Subcutaneous abdominal adipose tissue (tissue), 5 donors: ENCODE data around the gene CCDC97.

ENCODE experiments used
- H3K27ac ChIP-seq: one replicate; pipeline ENCODE4 v1.7.0; 2013; ENCODE audit warnings: low read depth, mild to moderate bottlenecking, inconsistent platforms, low read length, moderate library complexity
- H3K27me3 ChIP-seq, 5 donors: one replicate each; pipeline ENCODE4 v1.7.0; 2013; ENCODE audit warnings: low read length in 5 of 5, inconsistent platforms in 1 of 5; ENCODE audit not compliant: control insufficient read depth in 5 of 5, insufficient read depth in 4 of 5
- H3K36me3 ChIP-seq, 5 donors: one replicate each; pipeline ENCODE4 v1.7.0; 2013; ENCODE audit warnings: low read length in 5 of 5; ENCODE audit not compliant: control insufficient read depth in 5 of 5, insufficient read depth in 5 of 5
- H3K4me1 ChIP-seq, 5 donors: one replicate each; pipeline ENCODE4 v1.7.0; 2013; ENCODE audit warnings: low read length in 5 of 5, mild to moderate bottlenecking in 3 of 5, moderate library complexity in 1 of 5; ENCODE audit not compliant: control insufficient read depth in 5 of 5, insufficient read depth in 5 of 5
- H3K4me3 ChIP-seq, 5 donors: one replicate each; pipeline ENCODE4 v1.7.0; 2013; ENCODE audit warnings: low read length in 5 of 5, low read depth in 1 of 5
- H3K9ac ChIP-seq, 5 donors: one replicate each; pipeline ENCODE4 v1.7.0; 2013; ENCODE audit warnings: low read length in 5 of 5, mild to moderate bottlenecking in 4 of 5, moderate library complexity in 3 of 5
- H3K9me3 ChIP-seq, 5 donors: one replicate each; pipeline ENCODE4 v1.7.0; 2013; ENCODE audit warnings: low read length in 5 of 5; ENCODE audit not compliant: control insufficient read depth in 5 of 5
- donor health status: healthy.
- donor health status: healthy.
- donor health status: healthy.
- donor health status: healthy.
- donor health status: healthy.

CCDC97 gene

GRCh38 chr19:41307090-41307875 is 2.7 kb upstream of the CCDC97 start:
- Histone ChIP-seq H3K27me3 (peaks cover 0 to 2% (median 0%) of the 10 kb centered on the region in 5 donors), H3K4me1 (peaks cover 12 to 66% (median 49%) of the 10 kb centered on the region in 5 donors), H3K9me3 (no peaks in the 10 kb centered on the region), H3K4me3 (no peak overlapping the region), H3K9ac (peak overlapping the region in 3 of 5 donors; percentile 37 to 78 (median 50)), H3K27ac (peak overlapping the region; percentile 93), H3K36me3 (peaks cover 3 to 53% (median 48%) of the 10 kb centered on the region in 5 donors)

DNA sequence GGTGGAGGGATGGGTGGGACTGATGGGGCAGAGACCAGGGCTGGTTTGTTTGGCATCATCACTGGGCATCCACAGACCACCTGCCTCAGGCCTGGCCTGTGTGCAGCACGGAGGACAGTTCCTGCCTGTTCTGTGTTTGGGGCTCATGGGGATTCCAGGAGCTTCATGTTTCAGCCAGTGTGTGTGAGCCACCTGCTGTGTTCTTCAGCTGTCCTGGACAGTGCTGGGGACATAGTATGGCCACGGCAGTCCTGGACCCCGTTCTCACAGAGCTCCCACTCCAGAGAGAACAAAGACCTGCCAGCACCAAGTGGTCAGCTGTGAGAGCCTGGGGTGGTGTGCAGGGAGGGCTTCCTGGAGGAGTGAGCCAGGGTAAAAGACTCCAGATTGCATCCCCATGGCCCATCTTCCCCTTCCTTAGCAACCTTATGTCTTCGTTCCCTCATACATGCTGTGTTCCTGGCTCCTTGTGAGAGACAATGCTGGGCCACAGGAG is 2.0 kb upstream of the CCDC97 start:
- Histone ChIP-seq H3K27me3 (peaks cover 0 to 2% (median 0%) of the 10 kb centered on the region in 5 donors), H3K4me1 (peaks cover 12 to 63% (median 47%) of the 10 kb centered on the region in 5 donors), H3K9ac (peak overlapping the region; percentile 31 to 81 (median 50)), H3K9me3 (no peaks in the 10 kb centered on the region), H3K27ac (peak overlapping the region; percentile 93), H3K36me3 (peaks cover 3 to 53% (median 48%) of the 10 kb centered on the region in 5 donors), H3K4me3 (peak overlapping the region in 1 of 5 donors; percentile 22)

DNA sequence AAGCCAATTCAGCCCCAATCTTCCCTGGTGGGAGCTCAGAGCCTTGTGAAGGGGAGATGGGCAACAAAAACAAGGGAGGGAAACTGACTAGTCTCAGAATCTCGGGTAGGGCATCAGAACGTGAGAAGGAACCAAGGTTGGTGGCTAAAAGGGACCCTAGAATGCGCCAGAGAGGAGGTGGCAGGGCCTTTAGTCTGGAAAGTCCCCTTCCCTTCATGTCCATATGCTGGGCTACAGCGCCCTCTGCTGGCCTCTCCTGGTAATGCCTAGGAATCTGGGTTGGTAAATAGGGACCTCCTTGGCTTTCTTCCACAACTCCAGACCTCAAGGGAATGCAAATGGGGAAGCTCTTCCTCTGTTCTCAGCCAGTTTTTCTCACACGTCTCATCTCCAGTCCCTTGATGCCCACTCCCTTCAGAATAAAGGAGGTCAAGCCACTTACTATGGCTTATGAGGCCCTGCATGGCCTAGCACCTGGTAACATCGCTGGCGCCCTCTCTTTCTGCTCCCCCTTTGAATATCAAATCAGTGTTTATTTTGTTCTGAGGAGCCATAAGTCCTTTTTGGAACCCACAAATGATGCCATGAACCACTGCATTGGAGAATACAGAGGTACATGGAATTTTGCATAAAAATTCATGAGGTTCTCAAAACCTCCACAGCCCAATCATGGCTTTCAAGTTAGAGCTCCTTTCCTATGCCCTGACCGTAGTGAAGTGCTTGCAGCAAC is 1.4 kb upstream of the CCDC97 start:
- Histone ChIP-seq H3K9ac (peak overlapping the region; percentile 81 to 95 (median 94)), H3K4me3 (peak overlapping the region; percentile 75 to 99 (median 93)), H3K9me3 (no peaks in the 10 kb centered on the region), H3K27me3 (peaks cover 0 to 2% (median 0%) of the 10 kb centered on the region in 5 donors), H3K36me3 (peaks cover 3 to 53% (median 48%) of the 10 kb centered on the region in 5 donors), H3K4me1 (peaks cover 12 to 61% (median 47%) of the 10 kb centered on the region in 5 donors), H3K27ac (peak overlapping the region; percentile 93)

- H3K9me3 ChIP-seq = no peaks in the 10 kb centered on the region
- peak overlapping the region; percentile 75 to 99 (median 93) for H3K4me3 ChIP-seq
- peaks cover 3 to 50% (median 42%) of the 10 kb centered on the region in 5 donors for H3K36me3 ChIP-seq
- H3K9ac ChIP-seq = peak overlapping the region; percentile 81 to 95 (median 94)
- peaks cover 0 to 2% (median 0%) of the 10 kb centered on the region in 5 donors for H3K27me3 ChIP-seq
- peak overlapping the region; percentile 93 for H3K27ac ChIP-seq
- H3K4me1 ChIP-seq = peaks cover 12 to 57% (median 43%) of the 10 kb centered on the region in 5 donors
Observed at GRCh38 chr19:41309180-41310032, 566 bp upstream of the CCDC97 start.

DNA sequence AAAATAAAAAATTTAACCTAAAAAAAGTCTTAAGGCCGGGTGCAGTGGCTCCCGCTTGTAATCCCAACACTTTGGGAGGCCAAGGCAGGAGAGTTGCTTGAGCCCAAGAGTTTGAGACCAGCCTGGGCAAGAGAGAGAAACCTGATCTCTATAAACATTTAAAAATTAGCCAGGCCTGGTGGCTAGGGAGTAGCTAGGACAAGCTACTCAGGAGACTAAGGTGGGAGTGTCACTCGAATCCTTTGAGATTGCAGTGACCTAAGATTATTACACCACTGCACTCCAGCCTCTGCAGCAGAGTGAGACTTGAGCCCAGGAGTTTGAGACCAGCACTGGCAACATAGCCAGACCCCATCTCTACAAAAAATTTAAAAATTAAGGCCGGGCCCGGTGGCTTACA is 1.1 kb downstream of the CCDC97 start:
- Histone ChIP-seq H3K27ac (no peak overlapping the region), H3K27me3 (peaks cover 0 to 2% (median 0%) of the 10 kb centered on the region in 5 donors), H3K9ac (peak overlapping the region in 4 of 5 donors; percentile 92 to 95 (median 94)), H3K4me1 (peaks cover 12 to 52% (median 39%) of the 10 kb centered on the region in 5 donors), H3K9me3 (no peaks in the 10 kb centered on the region), H3K36me3 (peaks cover 0 to 43% (median 30%) of the 10 kb centered on the region in 5 donors), H3K4me3 (peak overlapping the region; percentile 75 to 95 (median 90))

DNA sequence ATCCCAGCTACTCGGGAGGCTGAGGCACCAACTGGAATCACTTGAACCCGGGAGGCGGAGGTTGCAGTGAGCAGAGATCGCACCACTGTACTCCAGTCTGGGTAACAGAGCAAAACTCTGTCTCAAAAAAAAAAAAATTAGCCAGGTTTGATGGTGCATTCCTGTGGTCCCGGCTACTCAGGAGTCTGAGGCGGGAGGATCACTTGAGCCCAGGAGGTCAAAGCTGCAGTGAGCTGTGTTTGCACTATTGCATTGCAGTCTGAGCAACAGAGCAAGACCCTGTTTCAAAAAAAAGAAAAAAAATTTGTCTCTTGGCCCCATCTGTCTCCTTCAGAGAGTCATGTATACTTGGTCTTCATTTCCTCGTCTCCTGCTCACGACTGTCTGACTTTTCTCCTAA is 1.6 kb downstream of the CCDC97 start:
- no peak overlapping the region for H3K27ac ChIP-seq
- H3K9me3 ChIP-seq = no peaks in the 10 kb centered on the region
- no peak overlapping the region for H3K4me3 ChIP-seq
- H3K36me3 ChIP-seq = peaks cover 0 to 43% (median 30%) of the 10 kb centered on the region in 5 donors
- H3K4me1 ChIP-seq = peaks cover 12 to 47% (median 39%) of the 10 kb centered on the region in 5 donors
- H3K9ac ChIP-seq = no peak overlapping the region
- peaks cover 0 to 2% (median 0%) of the 10 kb centered on the region in 5 donors for H3K27me3 ChIP-seq

DNA sequence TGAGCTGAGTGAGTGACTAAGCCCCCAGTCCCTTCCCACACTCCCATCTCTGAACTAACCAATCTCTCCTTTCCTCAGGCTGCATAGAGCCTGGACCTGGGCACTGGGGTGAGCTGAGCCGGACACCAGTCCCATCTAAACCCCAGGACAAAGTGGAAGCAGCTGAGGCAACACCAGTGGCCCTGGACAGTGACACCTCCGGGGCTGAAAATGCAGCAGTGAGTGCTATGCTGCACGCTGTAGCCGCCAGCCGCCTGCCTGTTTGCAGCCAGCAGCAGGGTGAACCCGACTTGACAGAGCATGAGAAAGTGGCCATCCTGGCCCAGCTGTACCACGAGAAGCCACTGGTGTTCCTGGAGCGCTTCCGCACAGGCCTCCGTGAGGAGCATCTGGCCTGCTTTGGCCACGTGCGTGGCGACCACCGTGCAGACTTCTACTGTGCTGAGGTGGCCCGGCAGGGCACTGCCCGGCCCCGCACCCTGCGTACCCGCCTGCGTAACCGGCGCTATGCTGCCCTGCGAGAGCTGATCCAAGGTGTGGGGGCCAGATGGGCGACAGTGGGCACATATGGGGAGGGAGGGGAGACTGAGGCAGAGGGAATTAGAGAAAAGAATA is 6.4 kb downstream of the CCDC97 start:
- Histone ChIP-seq H3K9me3 (no peaks in the 10 kb centered on the region), H3K27ac (no peak overlapping the region), H3K27me3 (no peaks in the 10 kb centered on the region), H3K4me3 (no peak overlapping the region), H3K36me3 (peaks cover 5 to 79% (median 66%) of the 10 kb centered on the region in 5 donors), H3K4me1 (peaks cover 0 to 27% (median 7%) of the 10 kb centered on the region in 5 donors), H3K9ac (no peak overlapping the region)

DNA sequence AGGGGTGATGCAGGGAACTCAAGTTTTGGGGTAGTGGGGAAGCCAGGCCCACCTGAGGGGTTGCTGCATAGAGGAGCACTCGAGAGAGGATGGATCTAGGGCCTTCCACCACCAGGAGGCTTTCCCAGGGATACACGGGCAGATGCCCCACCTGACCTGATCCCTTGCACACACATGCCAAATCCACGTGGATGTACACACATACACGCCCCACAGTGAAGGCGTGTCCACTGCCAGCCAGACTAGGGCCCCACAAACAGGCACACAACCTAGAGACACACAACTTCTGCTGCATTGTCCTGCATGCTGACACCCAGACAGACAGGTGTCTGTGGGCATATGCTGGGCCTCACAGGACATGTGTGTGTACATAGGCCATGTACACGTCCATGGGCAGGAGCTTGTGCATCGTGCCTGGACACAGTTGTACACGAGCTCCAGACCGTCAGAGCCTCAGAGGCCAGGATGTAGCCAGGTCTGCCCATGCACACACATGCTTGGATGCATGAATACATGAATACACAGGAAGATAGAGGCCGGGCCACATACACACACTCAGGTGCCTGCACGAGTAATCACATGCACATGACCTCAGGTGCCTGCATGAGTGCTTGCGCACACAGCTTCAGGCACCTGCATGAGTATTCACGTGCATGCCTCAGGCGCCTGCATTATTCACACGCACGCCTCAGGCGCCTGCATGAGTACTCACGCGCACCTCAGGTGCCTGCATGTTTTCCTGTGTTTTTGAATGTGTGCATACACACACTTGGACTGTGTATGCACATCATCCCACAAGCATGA is 8.9 kb downstream of the CCDC97 start:
- no peak overlapping the region for H3K27ac ChIP-seq
- H3K27me3 ChIP-seq = no peaks in the 10 kb centered on the region
- H3K4me1 ChIP-seq = peaks cover under 1 to 44% (median 27%) of the 10 kb centered on the region in 5 donors
- no peak overlapping the region for H3K4me3 ChIP-seq
- no peaks in the 10 kb centered on the region for H3K9me3 ChIP-seq
- H3K36me3 ChIP-seq = peaks cover 5 to 74% (median 57%) of the 10 kb centered on the region in 5 donors
- no peak overlapping the region for H3K9ac ChIP-seq
